ENCODE data around the gene CRMP1.
"Not testable (repeated sequence)": the region's sequence is repeated elsewhere in the genome, so short reads cannot be mapped to it uniquely, and the experiment has no call there.

The CRMP1 gene

GRCh38 chr4:5816851-5817375 lies 76.0 kb downstream of the CRMP1 start:
- FAIRE-seq = no peak

- no peak for FAIRE-seq
Observed at GRCh38 chr4:5816101-5816500, 76.8 kb downstream of the CRMP1 start.

- FAIRE-seq = no peak
Observed at GRCh38 chr4:5815641-5816040, 77.2 kb downstream of the CRMP1 start.

- no peak for FAIRE-seq
Observed at GRCh38 chr4:5814421-5814820, 78.5 kb downstream of the CRMP1 start.

GRCh38 chr4:5813882-5814255 lies 79.0 kb downstream of the CRMP1 start:
- no peak for FAIRE-seq

GRCh38 chr4:5812506-5813229 lies 80.2 kb downstream of the CRMP1 start:
- FAIRE-seq = peak; percentile 90

GRCh38 chr4:5812057-5812456 lies 80.8 kb downstream of the CRMP1 start:
- not testable (repeated sequence) for FAIRE-seq

- FAIRE-seq = no peak
Observed at GRCh38 chr4:5810770-5811430, 82.0 kb downstream of the CRMP1 start.

- FAIRE-seq = no peak
Observed at GRCh38 chr4:5810151-5810550, 82.7 kb downstream of the CRMP1 start.

- no peak for FAIRE-seq
Observed at GRCh38 chr4:5809216-5809776, 83.6 kb downstream of the CRMP1 start.

GRCh38 chr4:5808081-5808741 lies 84.7 kb downstream of the CRMP1 start:
- FAIRE-seq = no peak

GRCh38 chr4:5805270-5805669 lies 87.6 kb downstream of the CRMP1 start:
- no peak for FAIRE-seq

GRCh38 chr4:5804656-5805055 lies 88.2 kb downstream of the CRMP1 start:
- FAIRE-seq = no peak

GRCh38 chr4:5802565-5802964 lies 90.3 kb downstream of the CRMP1 start:
- FAIRE-seq = no peak

- FAIRE-seq = no peak
Observed at GRCh38 chr4:5801696-5802095, 91.2 kb downstream of the CRMP1 start.

GRCh38 chr4:5800496-5800895 lies 92.4 kb downstream of the CRMP1 start:
- no peak for FAIRE-seq

- no peak for FAIRE-seq
Observed at GRCh38 chr4:5799406-5799805, 93.5 kb downstream of the CRMP1 start.

- FAIRE-seq = no peak
Observed at GRCh38 chr4:5798946-5799345, 93.9 kb downstream of the CRMP1 start.

- FAIRE-seq = no peak
Observed at GRCh38 chr4:5798462-5798861, 94.4 kb downstream of the CRMP1 start.

GRCh38 chr4:5797866-5798265 lies 95.0 kb downstream of the CRMP1 start:
- FAIRE-seq = no peak

GRCh38 chr4:5796976-5797375 lies 95.9 kb downstream of the CRMP1 start:
- FAIRE-seq = no peak

GRCh38 chr4:5795580-5795979 lies 97.3 kb downstream of the CRMP1 start:
- no peak for FAIRE-seq

GRCh38 chr4:5793514-5793913 lies 99.4 kb downstream of the CRMP1 start:
- FAIRE-seq = no peak

GRCh38 chr4:5791654-5792053 lies 101.2 kb downstream of the CRMP1 start:
- FAIRE-seq = no peak

All from TTC549 (cell line).